HG03064 (cell line): ENCODE data around the gene PRAMEF1.
"Not testable (repeated sequence)": the region's sequence is repeated elsewhere in the genome, so short reads cannot be mapped to it uniquely, and the experiment has no call there.

ENCODE experiments used
- ATAC-seq: cut with Tn5 transposase; IDR thresholded peaks from one replicate; pipeline ENCODE4 v1.9.1; 2021; ENCODE audit warnings: low read depth; ENCODE audit not compliant: unreplicated experiment

PRAMEF1 gene

GRCh38 chr1:12791097-12791496 lies at the start of gene PRAMEF1:
Gene PRAMEF1, plus strand, starts transcription at chr1:12791397. Its CDS starts 1,831 bp downstream, at chr1:12793228.
- not testable (repeated sequence) for ATAC-seq

GRCh38 chr1:12741946-12742345 lies 49.3 kb upstream of the PRAMEF1 start:
- ATAC-seq: no peak

GRCh38 chr1:12745126-12745991 lies 45.8 kb upstream of the PRAMEF1 start:
- ATAC-seq: no peak

- ATAC-seq: no peak
These were observed 45.2 kb upstream of the PRAMEF1 start, which contains the start of gene CFAP107 for GRCh38 chr1:12745992-12746323. Gene CFAP107, plus strand, starts transcription at chr1:12746200. Its CDS starts 231 bp downstream, at chr1:12746431.

GRCh38 chr1:12748778-12749355 lies 42.3 kb upstream of the PRAMEF1 start:
- no peak for ATAC-seq

GRCh38 chr1:12754738-12755137 lies 36.5 kb upstream of the PRAMEF1 start:
- no peak for ATAC-seq

- ATAC-seq: no peak
These were observed 34.9 kb upstream of the PRAMEF1 start for GRCh38 chr1:12756273-12756672.

GRCh38 chr1:12756768-12757413 lies 34.3 kb upstream of the PRAMEF1 start:
- ATAC-seq: no peak

- ATAC-seq: no peak
These were observed 33.4 kb upstream of the PRAMEF1 start for GRCh38 chr1:12757836-12758235.

GRCh38 chr1:12760256-12760795 lies 30.9 kb upstream of the PRAMEF1 start:
- no peak for ATAC-seq

- no peak for ATAC-seq
These were observed 29.4 kb upstream of the PRAMEF1 start for GRCh38 chr1:12761781-12762180.

- no peak for ATAC-seq
These were observed 28.4 kb upstream of the PRAMEF1 start for GRCh38 chr1:12762766-12763165.

- ATAC-seq: no peak
These were observed 27.7 kb upstream of the PRAMEF1 start for GRCh38 chr1:12763479-12763878.

- no peak for ATAC-seq
These were observed 27.2 kb upstream of the PRAMEF1 start for GRCh38 chr1:12764016-12764415.

GRCh38 chr1:12769031-12769430 lies 22.2 kb upstream of the PRAMEF1 start:
- no peak for ATAC-seq

GRCh38 chr1:12769976-12770505 lies 21.2 kb upstream of the PRAMEF1 start:
- ATAC-seq: no peak

GRCh38 chr1:12770620-12771019 lies 20.6 kb upstream of the PRAMEF1 start:
- no peak for ATAC-seq

- ATAC-seq: no peak
These were observed 20.0 kb upstream of the PRAMEF1 start for GRCh38 chr1:12771186-12771585.

- ATAC-seq: no peak
These were observed 18.7 kb upstream of the PRAMEF1 start for GRCh38 chr1:12772520-12772919.

GRCh38 chr1:12773438-12773837 lies 17.8 kb upstream of the PRAMEF1 start, which contains the start of gene PRAMEF12:
Gene PRAMEF12, plus strand, starts transcription at chr1:12773738. Its CDS starts 1,130 bp downstream, at chr1:12774868.
- ATAC-seq: no peak

- ATAC-seq: no peak
These were observed 16.3 kb upstream of the PRAMEF1 start for GRCh38 chr1:12774801-12775345.
